Mesenteric fat pad (tissue), 1 donor: ENCODE data around the gene PHF21B. TPM values are rescaled to one million over a fixed set of nuclear protein-coding genes. Genes with fewer than 3 reads are reported as not detected.
A peak's percentile ranks its signal among the peaks of the same experiment; 100 is the strongest.

Source experiments
- DNase-seq: peaks from one replicate; pipeline ENCODE4 v3.0.0-alpha.2; 2020; ENCODE audit warnings: low spot score
- total RNA-seq: library from RNA; stranded (reverse); fragmentation: NEBNext Ultra II Directional; extraction: Animal tissue kit (Norgen Biotek cat#: 25700); gene quantifications from one replicate; pipeline ENCODE4 v1.2.1, GENCODE V29; 2021
- donor health status: DM: yes; HTN: yes; CAD: no.

Gene PHF21B
- total RNA-seq, 1 donor from 2014 or later: not detected

DNA sequence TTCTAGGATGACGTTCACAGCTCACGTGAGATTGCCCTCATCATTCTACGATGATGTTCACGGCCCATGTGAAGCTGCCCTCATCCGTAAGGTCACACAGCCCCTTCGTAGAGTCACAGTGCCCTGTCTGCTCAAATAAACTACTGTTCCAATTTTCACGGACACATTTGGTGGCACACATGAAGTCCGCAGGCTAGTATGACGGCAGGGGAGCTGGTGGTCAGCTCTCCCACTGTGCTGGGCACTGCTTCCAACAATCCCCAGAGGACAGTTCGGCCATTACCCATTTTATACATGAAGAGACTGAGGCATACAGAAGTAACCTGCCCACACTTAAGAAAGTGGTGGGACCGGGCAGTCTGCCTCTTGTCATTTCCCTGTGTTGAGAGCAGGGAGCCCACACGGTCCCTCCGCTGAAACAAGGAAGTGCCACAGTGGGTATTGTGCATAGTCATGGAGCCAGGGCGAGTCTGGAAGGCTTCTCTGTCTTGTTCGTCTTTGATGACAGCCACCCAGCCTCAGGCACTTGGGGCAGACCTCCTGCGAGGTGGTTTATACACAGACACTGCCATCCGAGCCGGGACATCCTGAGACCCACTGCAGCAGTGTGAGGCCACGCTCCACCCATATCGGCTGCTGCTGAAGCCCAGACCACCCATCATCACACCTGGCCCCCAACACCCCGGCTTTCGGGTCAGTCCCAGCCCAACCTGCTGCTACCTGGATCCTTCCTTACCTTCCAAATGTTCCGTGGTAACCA lies 114.3 kb downstream of the PHF21B start:
- DNase-seq: no peak

DNA sequence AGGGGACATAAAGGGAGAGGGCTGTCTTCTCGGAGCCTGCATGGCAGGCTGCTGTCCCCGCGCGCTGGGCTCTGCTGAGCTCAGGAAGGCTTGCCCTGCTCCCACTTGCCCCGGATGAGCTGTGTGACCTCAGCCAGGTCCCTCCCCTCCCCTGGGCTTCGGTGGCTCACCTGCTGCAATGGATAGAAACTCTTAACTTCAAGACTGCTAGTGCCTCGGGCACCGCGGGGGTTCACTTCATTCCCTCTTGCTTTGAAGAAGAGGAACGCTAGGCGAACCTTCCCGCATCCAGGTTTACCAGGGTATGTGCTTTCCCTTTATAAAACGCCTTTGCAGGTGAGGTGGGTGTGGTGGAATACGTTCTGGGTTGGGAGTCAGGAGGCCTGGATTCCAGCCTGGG lies 115.0 kb downstream of the PHF21B start:
- DNase-seq: peak; percentile 71

DNA sequence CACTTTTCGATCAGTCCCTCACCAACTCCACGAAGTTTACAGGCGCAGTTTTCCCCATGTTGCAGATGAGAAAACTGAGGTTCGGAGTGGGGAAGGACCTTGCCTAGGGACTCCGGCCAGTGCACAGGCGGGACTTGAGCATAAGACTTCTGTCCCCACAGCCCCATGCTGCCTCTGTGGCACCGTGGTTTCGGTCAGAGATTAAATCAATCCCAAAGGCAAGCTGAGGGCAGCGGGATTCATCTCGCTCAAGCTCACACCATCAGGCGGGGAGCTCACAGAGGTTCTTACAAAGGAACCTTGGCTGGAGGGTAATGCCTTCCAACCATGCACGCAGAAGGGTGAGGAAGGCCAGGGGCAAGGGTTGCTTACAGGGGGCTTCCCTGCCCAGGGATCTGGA lies 115.5 kb downstream of the PHF21B start:
- DNase-seq: no peak

DNA sequence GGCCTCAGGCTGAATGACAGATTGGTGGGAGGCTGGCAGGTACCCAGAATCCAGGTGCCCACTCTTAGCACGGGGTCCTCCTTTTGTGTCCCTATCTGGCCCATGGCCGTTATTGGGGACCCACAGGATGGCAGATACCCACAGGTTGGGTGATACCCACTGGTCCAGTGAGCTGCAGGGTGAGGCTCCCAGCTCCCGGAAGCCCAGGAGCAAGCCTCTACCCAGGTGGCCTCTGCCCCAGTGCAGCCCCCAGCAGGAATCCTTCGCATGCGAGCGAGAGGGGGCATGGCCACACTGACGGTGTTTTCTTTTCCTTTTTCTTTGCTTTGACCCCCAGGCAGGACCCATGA lies 116.1 kb downstream of the PHF21B start:
- DNase-seq: no peak

DNA sequence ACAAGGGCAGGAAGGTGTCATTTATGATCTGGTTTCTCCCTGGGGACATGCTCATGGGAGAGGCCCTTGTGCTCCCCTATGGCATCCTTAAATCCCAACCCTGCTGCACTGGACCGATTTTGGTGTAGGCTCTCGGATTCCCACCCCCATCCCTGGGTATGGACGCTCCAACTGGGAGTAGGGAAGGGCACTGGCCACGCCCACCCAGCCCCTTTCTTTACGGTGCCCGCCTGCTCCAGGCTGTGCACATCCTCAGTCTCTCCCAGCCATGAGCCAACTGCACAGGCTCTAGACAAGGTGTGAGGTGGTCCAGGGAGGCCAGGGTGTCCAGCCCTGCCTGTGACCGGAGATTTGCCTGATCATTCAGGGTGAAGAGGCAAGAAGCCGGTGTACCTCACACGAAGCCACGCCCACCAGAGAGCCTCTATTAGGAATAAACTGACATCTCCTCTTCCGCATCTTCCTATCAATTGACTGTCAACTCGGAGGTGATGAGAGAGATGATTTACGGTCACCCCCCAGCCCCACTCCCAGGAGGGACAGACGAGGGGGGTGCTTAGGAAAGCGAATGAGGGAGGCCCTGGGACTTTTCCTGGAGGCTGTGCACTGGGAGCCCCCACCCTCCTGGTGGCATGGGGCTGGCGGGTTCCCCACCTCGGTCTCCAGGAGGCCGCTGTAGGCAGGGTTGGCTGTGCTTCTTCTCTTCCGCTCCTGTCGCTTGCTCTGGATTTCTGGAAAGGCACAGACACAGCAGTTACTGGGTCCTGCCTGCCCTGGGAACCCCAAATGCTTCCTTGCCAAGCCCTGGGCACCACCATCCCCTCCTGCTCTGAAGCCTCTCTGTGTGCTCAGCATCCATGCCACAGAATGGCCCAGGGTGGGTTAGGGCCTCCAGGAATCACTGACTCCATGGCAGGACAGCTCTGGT lies 116.7 kb downstream of the PHF21B start:
- no peak for DNase-seq

DNA sequence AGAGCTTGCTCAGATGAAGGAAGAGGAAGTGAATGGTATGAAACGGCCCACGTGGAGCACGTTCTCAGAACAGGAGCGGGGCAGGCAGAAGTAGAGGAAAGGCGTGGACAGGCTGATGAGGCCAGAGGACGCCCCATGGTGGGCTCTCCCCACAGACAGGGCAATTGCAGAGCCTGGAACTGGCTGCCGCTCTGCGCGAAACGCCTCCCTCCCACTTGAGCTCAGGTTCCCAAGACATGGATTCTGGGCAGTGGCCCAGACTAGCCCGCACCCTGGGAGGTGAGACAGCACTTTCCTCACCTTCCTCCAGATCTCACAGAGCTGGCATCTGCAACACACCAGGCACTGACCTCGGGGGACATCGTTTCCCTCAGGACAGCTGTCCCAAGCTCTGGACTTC lies 117.6 kb downstream of the PHF21B start:
- peak; percentile 72 for DNase-seq

DNA sequence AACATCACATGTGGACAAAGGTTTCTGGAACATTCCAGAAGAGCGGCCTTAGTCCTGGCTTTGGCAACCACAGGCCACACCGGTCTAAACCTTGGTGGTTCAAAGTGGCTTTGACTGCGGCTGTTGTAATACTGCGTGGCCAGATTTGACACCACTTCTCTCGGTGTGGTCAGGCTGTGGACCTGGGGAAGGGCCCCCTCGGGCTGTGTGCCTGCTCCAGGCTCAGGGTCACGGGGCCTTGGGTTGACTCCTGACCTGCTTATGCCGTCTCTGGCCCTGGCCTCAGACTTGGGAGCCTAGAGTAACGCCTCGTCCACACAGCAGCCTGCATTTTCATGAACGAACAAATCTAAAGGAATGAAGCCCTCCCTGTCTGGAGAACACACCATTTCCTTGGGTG lies 118.0 kb downstream of the PHF21B start:
- peak; percentile 77 for DNase-seq

DNA sequence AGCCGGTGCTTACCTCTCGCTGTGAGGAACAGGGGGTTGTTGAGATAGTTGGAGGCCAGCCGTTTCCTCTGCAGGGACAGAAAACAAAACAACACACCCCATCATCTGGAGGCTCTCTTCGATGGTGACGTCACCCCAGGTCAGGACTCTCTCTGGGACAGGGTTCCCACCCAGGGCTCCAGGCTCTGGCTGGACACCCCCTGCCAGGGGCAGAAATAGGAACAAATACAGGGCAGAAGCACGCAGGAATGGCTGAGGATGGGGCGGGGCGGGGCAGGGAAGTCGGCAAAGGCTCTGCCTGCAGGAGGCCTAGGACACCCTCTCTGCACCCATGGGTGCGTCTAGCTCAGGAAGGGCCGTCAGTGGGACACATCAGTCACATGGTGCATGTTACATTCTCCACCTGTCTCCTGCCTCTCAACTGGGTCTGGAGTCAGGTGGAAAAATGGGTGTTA lies 118.5 kb downstream of the PHF21B start:
- peak; percentile 76 for DNase-seq

DNA sequence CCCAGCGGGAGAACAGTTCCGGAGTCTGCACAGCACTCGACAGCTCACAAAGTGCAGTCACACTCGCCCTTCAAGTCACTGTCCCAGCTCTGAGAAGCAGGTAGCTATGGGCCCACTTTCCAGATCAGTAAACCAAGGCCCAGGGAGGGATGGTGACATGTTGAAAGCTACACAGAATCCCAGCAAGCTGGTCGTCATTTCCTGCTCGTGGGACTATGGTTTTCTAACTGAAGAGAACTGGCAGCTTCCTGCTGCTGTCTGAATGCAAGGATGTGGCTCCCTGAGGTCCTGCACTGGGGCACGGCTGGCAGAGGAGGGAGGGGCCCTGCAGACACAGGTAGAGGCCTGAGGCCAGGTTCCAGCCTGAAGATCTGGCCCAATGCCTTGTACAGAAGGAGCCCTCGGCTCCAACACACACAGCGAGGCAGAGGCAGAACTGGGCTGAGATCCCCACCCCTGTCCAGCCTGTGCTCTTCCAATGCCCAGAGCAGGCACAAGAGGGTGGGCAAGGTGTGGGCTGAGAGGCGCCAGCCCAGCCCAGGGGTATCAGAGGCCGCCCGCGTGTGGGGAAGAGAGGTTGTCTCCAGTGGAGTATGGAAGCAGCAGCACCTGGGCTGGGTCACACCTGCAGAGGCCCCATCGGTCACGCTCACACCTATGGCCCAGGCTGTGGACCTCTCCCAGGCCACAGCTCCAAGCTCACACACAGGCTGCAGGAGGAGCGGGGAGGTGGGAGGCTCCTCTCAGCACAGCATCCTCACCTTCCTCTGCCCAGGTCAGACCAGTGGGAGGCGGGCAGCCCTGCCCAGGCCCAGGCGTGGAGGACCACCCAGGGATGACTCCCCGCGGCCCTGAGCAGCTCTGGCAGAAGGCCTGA lies 119.2 kb downstream of the PHF21B start:
- DNase-seq: peak; percentile 86

DNA sequence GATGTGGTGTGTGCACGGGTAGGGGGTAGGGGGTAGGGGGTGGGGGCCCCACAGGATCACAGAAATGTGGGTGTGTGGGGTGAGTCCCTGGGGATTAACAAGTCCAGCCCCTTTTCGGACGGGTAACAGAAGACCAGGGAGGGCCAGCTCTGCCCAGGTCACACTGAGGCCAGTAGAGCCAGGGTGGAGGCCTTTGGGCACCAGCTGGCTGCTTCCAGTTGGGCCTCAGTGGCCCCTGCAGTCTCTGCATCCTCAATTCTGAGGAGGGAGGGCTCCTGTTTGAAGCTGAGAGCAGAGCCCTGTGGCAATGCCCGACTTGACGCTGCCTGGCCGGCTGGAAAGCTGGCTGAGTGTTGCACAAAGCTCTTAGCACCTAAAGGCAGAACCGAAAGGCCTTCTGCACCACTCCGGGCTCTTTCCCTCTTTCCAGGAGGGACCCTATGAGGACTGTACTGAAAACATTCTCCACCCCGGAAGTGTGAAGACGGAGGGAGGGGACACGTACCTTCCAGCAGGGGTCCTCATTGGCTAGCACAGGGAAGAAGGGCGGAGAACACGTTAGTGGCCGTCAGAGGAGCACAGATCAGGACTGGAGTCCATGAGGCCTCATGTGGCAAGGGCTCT lies 120.4 kb downstream of the PHF21B start:
- DNase-seq: peak; percentile 83

DNA sequence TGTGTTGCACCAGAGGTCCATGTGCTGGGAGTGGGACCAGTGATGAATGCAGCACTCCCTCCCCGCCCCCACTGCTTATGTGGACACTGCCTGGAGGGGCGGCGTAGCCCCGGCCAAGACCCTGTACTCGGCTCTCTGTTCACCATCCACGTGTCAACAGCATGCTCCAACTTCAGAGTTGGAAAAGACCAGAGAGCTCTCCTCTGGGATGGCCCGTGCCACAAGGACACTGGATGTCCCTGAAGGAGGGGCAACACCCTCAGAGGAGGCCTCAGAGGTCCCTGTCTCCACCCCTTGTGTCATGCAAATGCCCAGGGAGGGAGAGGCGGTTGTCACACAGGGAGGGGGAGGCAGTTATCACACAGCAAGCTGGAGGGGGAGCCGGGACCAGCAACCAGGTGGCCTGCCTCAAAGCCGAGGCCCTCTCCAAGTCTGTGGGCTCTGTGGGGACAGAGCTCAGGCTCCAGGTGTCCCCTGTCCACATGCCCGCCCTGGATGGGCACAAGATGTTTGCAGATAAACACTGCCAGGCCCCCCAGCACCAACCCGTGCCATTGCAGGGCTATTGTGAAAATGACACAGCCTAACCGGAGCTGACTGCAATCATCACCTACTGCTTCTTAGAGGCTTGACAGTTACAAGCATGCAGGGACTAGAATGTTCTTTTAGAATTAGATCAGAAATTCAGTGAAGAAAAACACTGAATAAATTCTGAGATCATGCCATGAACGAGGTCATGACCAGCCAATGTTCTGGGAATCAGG lies 121.1 kb downstream of the PHF21B start:
- DNase-seq: peak; percentile 76

DNA sequence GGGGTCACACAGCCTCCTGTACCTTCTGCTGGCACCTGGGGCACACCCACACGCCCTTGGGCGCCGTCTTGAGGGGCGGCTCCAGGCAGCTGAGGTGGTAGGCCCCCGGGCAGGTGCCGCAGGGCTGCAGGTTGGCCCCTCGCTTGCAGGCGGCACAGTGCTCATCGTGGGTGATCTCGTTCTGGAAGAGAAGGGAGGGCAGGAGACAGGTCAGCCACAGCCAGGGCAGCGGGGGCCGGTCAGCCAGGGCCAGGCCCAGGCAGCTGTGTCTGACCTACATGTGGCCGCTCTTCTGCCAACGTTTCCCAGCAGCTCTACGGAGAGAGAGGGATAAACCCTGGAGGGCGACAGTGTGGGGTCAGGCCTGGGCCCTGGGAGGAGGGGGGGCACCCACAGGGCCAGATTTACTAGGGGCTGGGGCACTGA lies 121.9 kb downstream of the PHF21B start:
- peak; percentile 85 for DNase-seq

DNA sequence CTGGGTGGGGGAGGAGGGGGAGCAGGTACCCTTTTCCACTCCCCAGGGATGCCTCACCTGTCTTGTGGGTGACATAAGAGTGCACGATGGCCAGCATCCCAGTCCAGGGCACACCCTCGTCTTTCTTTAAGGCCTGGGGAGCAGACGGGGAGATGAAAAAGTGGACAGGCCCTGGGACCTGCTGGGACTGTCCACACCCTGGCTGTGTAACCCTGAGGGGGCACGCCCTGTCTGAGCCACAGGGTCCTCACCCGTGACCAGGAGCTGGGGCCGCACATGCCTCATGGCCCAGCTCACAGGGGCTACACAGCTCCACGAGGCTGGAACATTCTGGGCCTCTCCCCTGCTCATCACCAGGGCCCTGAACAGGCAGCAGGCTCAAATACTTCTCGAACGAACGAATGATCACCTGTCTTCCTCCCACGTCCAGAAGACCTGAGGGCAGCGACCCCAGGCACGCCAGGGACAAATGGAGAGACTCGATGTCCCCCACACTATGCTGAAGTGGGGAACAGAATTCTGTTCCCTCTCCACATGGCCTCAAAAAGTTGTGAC lies 123.9 kb downstream of the PHF21B start:
- peak; percentile 76 for DNase-seq

DNA sequence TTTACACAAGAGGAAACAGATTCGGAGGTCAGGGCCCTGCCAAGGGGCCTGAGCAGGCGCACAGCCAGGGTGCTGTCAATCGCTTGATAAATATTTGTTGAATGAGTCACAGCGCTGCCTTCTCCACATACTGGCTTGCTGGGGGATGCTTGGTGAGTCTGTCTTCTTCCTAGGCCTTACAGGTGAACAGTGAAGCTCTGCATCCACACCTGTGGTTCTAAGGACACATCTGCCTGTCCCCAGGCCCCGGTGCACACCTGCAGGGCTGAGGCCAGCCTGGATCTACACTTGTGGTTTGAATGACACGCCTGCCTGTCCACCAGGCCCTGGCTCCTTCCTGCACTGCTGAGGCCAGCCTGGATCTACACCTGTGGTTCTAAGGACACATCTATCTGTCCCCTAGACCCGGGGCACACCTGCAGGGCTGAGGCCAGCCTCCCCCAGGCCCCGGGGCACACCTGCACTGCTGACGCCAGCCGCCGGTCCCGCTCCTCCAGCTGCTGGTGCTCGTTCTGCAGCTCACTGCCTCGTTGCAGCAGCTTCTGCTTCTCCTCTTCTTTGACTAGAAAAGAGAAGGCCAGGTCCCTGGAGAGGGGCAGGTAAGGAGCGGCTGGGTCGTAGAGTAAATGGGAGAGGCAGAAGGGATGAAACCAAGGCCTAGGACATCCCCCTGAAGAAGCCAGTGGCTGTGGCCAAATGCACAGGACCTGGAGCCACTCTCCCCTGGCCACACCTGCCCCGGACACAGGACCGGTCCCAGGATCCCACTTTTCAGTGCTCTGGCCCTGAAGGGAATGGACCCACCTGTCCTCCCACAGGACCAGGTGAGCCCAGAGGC lies 124.6 kb downstream of the PHF21B start:
- peak; percentile 87 for DNase-seq

DNA sequence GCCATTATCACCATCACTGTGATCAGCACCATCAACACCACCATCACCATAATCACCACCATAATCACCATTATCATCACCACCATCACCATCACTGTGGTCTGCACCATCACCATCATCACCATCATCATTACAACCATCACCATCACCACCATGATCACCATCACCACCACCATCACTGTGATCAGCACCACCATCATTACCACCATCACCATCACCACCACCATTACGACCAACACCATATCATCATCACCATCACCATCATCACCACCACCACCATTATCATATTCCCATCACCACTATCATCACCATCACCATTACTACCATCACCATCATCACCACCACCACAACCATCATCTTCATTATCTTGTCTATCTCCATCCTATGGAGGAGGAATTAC lies 125.2 kb downstream of the PHF21B start:
- no peak for DNase-seq

DNA sequence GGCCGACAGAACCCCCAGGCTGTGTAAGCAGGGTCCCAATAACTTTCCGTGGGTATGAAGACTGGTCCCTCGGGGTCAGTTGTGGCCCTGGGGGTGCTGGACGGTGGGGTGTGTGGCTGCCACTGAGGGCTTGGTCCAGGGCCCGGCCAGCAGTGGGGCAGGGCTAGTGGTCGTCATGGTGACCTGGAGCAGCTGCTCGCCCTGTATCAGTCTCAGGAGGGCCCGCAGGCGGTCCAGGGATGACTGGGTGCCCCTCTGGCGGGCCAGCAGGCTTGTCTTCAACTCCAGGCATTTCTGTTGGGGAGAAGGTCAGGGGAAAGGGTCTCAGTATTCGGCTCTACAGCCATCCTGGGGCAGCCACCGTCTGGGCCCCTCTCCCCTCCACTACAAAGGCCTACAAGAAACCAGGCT lies 126.8 kb downstream of the PHF21B start:
- DNase-seq: peak; percentile 72

DNA sequence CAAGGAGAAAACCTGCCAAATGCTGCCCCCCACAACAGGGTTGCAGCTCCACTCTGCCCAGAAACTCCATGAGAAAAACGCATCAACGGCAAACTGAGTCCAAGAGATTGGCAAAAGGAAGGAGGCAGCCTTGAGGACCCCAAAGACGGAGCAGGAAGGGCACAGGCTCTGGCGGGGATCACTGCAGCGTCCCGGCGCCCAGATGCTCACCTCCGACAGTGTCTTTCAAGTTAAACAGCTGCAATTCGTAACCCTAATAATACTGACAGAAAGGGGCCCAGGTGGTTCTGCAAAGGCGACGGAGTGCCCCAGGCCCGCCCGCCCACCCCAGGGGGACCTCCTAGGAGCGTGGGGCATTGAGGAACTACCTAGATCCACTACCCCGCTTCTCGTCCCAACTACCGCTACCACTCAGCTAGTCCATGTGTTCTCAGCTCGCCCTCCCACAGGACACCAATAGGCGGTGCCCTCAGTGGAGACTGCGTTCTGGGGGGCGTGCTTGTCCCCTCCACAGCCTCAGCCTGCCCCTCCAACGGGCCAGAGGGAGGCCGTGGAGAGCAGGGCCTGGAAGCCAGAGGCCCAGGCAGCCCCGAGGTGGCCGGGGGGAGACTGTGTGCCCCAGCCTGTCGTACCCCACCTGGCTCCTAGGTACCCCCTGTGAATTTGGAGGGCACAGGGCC lies 127.4 kb downstream of the PHF21B start:
- peak; percentile 59 for DNase-seq

DNA sequence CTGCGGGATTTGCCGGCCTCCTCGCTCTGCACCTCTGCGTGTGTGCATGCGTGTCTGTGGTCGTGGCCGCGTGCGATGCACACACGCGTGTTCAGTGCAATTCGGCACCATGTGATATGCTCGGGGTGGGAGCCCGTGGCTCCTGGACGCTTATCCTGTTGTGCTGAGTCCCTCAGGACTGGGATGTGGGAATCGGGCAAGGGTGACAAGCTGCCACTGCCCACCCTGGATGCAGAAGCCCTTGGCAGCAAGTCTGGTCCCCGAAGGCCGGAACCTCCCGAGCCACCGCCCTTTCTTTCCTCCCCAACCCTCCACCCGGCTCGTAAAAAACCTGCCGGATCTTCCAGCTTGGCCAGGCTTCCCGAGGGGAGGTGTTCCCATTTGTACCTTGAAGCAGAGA lies 128.2 kb downstream of the PHF21B start:
- peak; percentile 67 for DNase-seq
